Upper lobe of left lung (tissue), 6 donors: ENCODE results near the gene PPFIA2. TPM values are rescaled to one million over a fixed set of nuclear protein-coding genes. Genes with fewer than 3 reads are reported as not detected.

Experiments
- ATAC-seq, 2 donors: fragments of 200-7000 bp; cut with Tn5 transposase; one replicate each; pipeline ENCODE4 v1.9.1; 2022; ENCODE audit warnings: mild to moderate bottlenecking in 2 of 2, moderate library complexity in 2 of 2; ENCODE audit not compliant: low FRiP score in 2 of 2
- DNase-seq, 2 donors: peaks; one replicate each; pipeline ENCODE4 v3.0.0-alpha.2; 2019 to 2020
- H3K27ac ChIP-seq, 4 donors: fragments of 200-600 bp; sonication (generic); one replicate each; pipeline ENCODE4 v1.5.1; 2016 to 2019
- H3K27me3 ChIP-seq, 4 donors: fragments of 200-600 bp; sonication (generic); one replicate each; pipeline ENCODE4 v1.5.1; 2017 to 2019
- H3K36me3 ChIP-seq, 4 donors: fragments of 200-600 bp; sonication (generic); one replicate each; pipeline ENCODE4 v1.5.1; 2016 to 2019
- H3K4me1 ChIP-seq, 4 donors: fragments of 200-600 bp; sonication (generic); one replicate each; pipeline ENCODE4 v1.5.1; 2018 to 2019
- H3K4me3 ChIP-seq, 4 donors: fragments of 200-600 bp; sonication (generic); one replicate each; pipeline ENCODE4 v1.5.1; 2017 to 2019; ENCODE audit warnings: mild to moderate bottlenecking in 2 of 4, moderate library complexity in 1 of 4
- H3K9me3 ChIP-seq, 4 donors: fragments of 200-600 bp; sonication (generic); one replicate each; pipeline ENCODE4 v1.5.1; 2018 to 2019
- CTCF ChIP-seq, 6 experiments: fragments of 450-650 bp in 4 of 6; fragments of 200-600 bp in 2 of 6; sonication (generic) in 2 of 6; IDR thresholded peaks; one replicate each; pipeline ENCODE4 v1.5.1; 2016 to 2019; ENCODE audit warnings: antibody characterized with exemption in 6 of 6
- EP300 ChIP-seq, 4 donors: sonication (generic); formaldehyde crosslinking; IDR thresholded peaks; one replicate each; pipeline ENCODE4 v1.5.1; 2017; ENCODE audit warnings: antibody characterized with exemption in 4 of 4, control low read depth in 2 of 4
- POLR2A ChIP-seq, 4 donors: fragments of 450-650 bp; IDR thresholded peaks; one replicate each; pipeline ENCODE4 v1.5.1; 2016 to 2017; ENCODE audit warnings: antibody characterized with exemption in 4 of 4, mild to moderate bottlenecking in 2 of 4
- POLR2AphosphoS5 ChIP-seq, 2 donors: sonication (generic); formaldehyde crosslinking; IDR thresholded peaks; one replicate each; pipeline ENCODE4 v1.5.1; 2017; ENCODE audit warnings: antibody characterized with exemption in 2 of 2
- WGBS, 2 donors: methylation state at CpG; one replicate each; pipeline ENCODE4 v1.1.5; 2017 to 2018; 5-methylcytosine and 5-hydroxymethylcytosine counted together
- total RNA-seq, 6 donors: library from RNA; depleted of rRNA in 4 of 6; stranded (reverse); fragments of >200 nt in 4 of 6; gene quantifications; one replicate each; pipeline versions ENCODE4 v1.1.0 to v1.2.1, GENCODE V29; 2016 to 2021
- donor health status: DM: no; HTN: no; CAD: no; lungs with moderate emphysema.
- donor health status: DM: no; HTN: yes; CAD: no; lungs with severe emphysema.

The PPFIA2 gene
- total RNA-seq, 6 donors from 2014 or later = 1.3 to 7.3 (median 2.6) TPM

GRCh38 chr12:81261508-81262207, 497.5 kb downstream of the PPFIA2 start:
- 89 to 90% methylated on average over 4 of the region's 4 CpGs for WGBS, 2 donors
- Histone ChIP-seq H3K4me1 (no peaks in the 10 kb centered on the region), H3K27me3 (no peaks in the 10 kb centered on the region), H3K36me3 (no peaks in the 10 kb centered on the region), H3K4me3 (no peak overlapping the region), H3K9me3 (no peaks in the 10 kb centered on the region), H3K27ac (no peak overlapping the region)
- ATAC-seq (no peak), DNase-seq (no peak)
- TF ChIP-seq POLR2A (IDR thresholded peaks at IDR 0.05) = no peak
- TF ChIP-seq POLR2AphosphoS5 (IDR thresholded peaks at IDR 0.05) = no peak
- no peak for TF ChIP-seq EP300 (IDR thresholded peaks at IDR 0.05)
- no peak for TF ChIP-seq CTCF (IDR thresholded peaks at IDR 0.05)

- Histone ChIP-seq H3K9me3 (no peaks in the 10 kb centered on the region), H3K4me3 (no peak overlapping the region), H3K4me1 (no peaks in the 10 kb centered on the region), H3K27me3 (no peaks in the 10 kb centered on the region), H3K27ac (no peak overlapping the region), H3K36me3 (no peaks in the 10 kb centered on the region)
- no peak for TF ChIP-seq POLR2AphosphoS5 (IDR thresholded peaks at IDR 0.05)
- TF ChIP-seq CTCF (IDR thresholded peaks at IDR 0.05) = no peak
- TF ChIP-seq EP300 (IDR thresholded peaks at IDR 0.05) = no peak
- no peak for TF ChIP-seq POLR2A (IDR thresholded peaks at IDR 0.05)
- 83 to 87% methylated on average over 4 of the region's 4 CpGs for WGBS, 2 donors
- ATAC-seq (no peak), DNase-seq (no peak)
Measured at GRCh38 chr12:81259360-81259759, 499.8 kb downstream of the PPFIA2 start.

- no peak for ATAC-seq
Measured at GRCh38 chr12:81257947-81258551, 501.1 kb downstream of the PPFIA2 start.

GRCh38 chr12:81255947-81256346, 503.2 kb downstream of the PPFIA2 start:
- Histone ChIP-seq H3K36me3 (peaks cover 0 to 4% (median 0%) of the 10 kb centered on the region in 4 donors), H3K27me3 (no peaks in the 10 kb centered on the region), H3K4me3 (no peak overlapping the region), H3K4me1 (no peaks in the 10 kb centered on the region), H3K9me3 (no peaks in the 10 kb centered on the region), H3K27ac (no peak overlapping the region)
- no peak for DNase-seq
- no peak for ATAC-seq
- no peak for TF ChIP-seq POLR2AphosphoS5 (IDR thresholded peaks at IDR 0.05)
- TF ChIP-seq POLR2A (IDR thresholded peaks at IDR 0.05) = no peak
- no peak for TF ChIP-seq CTCF (IDR thresholded peaks at IDR 0.05)
- TF ChIP-seq EP300 (IDR thresholded peaks at IDR 0.05) = no peak
- 88 to 93% methylated on average over 2 of the region's 2 CpGs for WGBS, 2 donors

More at GRCh38 chr12:81257947-81258551, 501.1 kb downstream of the PPFIA2 start:
- Histone ChIP-seq H3K4me1 (no peaks in the 10 kb centered on the region), H3K27ac (no peak overlapping the region), H3K9me3 (no peaks in the 10 kb centered on the region), H3K36me3 (peaks cover 0 to 4% (median 0%) of the 10 kb centered on the region in 4 donors), H3K27me3 (no peaks in the 10 kb centered on the region), H3K4me3 (no peak overlapping the region)
- 52 to 60% methylated on average over 4 of the region's 4 CpGs for WGBS, 2 donors
- DNase-seq = no peak
- TF ChIP-seq POLR2A (IDR thresholded peaks at IDR 0.05) (no peak), CTCF (IDR thresholded peaks at IDR 0.05) (peak in 1 of 6 experiments; percentile 22), EP300 (IDR thresholded peaks at IDR 0.05) (no peak)
